Mucosa of rectum (tissue), 2 donors: ENCODE data around the gene ZSCAN22.
"Not testable (repeated sequence)": the region's sequence is repeated elsewhere in the genome, so short reads cannot be mapped to it uniquely, and the experiment has no call there.

Source experiments
- H3K27ac ChIP-seq, 2 donors: one replicate each; pipeline ENCODE4 v1.7.0; 2013; ENCODE audit warnings: inconsistent platforms in 2 of 2, low read depth in 2 of 2, low read length in 2 of 2
- H3K27me3 ChIP-seq, 2 donors: one replicate each; pipeline ENCODE4 v1.7.0; 2013; ENCODE audit warnings: low read length in 2 of 2; ENCODE audit not compliant: control insufficient read depth in 2 of 2, insufficient read depth in 2 of 2
- H3K36me3 ChIP-seq, 2 donors: one replicate each; pipeline ENCODE4 v1.7.0; 2013; ENCODE audit warnings: low read length in 2 of 2; ENCODE audit not compliant: control insufficient read depth in 2 of 2, insufficient read depth in 2 of 2
- H3K4me1 ChIP-seq, 2 donors: one replicate each; pipeline ENCODE4 v1.7.0; 2013; ENCODE audit warnings: low read length in 2 of 2, mild to moderate bottlenecking in 1 of 2; ENCODE audit not compliant: control insufficient read depth in 2 of 2, insufficient read depth in 2 of 2
- H3K4me3 ChIP-seq, 2 donors: one replicate each; pipeline ENCODE4 v1.7.0; 2013; ENCODE audit warnings: low read length in 2 of 2
- H3K9ac ChIP-seq, 2 donors: one replicate each; pipeline ENCODE4 v1.7.0; 2013; ENCODE audit warnings: low read length in 2 of 2, low read depth in 1 of 2, mild to moderate bottlenecking in 1 of 2
- H3K9me3 ChIP-seq, 2 donors: one replicate each; pipeline ENCODE4 v1.7.0; 2013; ENCODE audit warnings: low read length in 2 of 2; ENCODE audit not compliant: control insufficient read depth in 2 of 2
- donor health status: healthy.
- donor health status: Normal muscosa, but diverticular disease.

The ZSCAN22 gene

DNA sequence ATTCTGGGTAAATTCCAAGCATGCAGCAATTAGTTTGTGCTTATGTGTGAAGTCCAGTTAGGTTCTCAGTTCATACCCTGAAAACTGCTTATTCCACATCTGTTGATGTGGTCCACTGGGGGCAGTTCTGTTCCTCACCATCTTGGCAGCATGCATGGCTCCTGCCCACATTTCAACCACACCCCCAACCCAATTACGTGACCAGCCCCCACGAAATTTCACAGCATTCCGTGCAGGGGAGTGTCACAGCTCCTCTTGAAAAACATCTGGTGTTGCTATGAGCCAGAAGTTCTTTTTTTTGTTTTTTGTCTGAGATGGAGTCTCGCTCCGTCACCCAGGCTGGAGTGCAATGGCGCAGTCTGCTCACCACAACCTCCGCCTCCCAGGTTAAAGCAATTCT is 30.7 kb upstream of the ZSCAN22 start:
- Histone ChIP-seq H3K4me1 (no peaks in the 10 kb centered on the region), H3K27me3 (no peaks in the 10 kb centered on the region), H3K4me3 (no peak overlapping the region), H3K9ac (no peak overlapping the region), H3K9me3 (peaks cover 26 to 27% of the 10 kb centered on the region in 2 donors), H3K36me3 (peaks cover 42 to 51% of the 10 kb centered on the region in 2 donors), H3K27ac (no peak overlapping the region)

DNA sequence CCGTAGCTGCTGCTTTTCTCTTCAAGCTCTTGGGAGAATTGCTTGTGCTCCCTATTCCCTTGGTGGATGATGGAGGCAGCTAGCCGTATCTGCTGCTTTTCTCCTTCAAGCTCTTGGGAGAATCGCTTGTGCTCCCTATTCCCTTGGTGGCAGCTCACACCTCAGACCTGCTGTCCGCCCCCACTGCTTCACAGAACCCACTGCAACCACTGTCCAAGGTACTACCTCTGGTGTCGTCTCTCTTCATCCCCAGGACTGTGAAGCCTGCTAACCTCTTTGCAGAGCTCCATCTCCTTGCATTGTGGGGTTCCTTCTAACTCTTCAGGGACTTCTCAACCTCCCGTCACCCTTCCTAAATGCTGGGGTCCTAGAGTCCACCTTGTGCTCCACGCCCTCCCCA is 26.2 kb upstream of the ZSCAN22 start:
- H3K27me3 ChIP-seq = no peaks in the 10 kb centered on the region
- H3K4me3 ChIP-seq = no peak overlapping the region
- peaks cover 7 to 16% of the 10 kb centered on the region in 2 donors for H3K36me3 ChIP-seq
- no peak overlapping the region for H3K27ac ChIP-seq
- H3K9me3 ChIP-seq = peaks cover 2 to 3% of the 10 kb centered on the region in 2 donors
- H3K9ac ChIP-seq = no peak overlapping the region
- peaks cover under 1% of the 10 kb centered on the region in 2 donors for H3K4me1 ChIP-seq

- no peaks in the 10 kb centered on the region for H3K27me3 ChIP-seq
- peaks cover 23 to 27% of the 10 kb centered on the region in 2 donors for H3K36me3 ChIP-seq
- H3K27ac ChIP-seq = no peak overlapping the region
- peaks cover 9 to 15% of the 10 kb centered on the region in 2 donors for H3K4me1 ChIP-seq
- H3K4me3 ChIP-seq = peak overlapping the region in 1 of 2 donors; percentile 93
- no peak overlapping the region for H3K9ac ChIP-seq
- H3K9me3 ChIP-seq = no peaks in the 10 kb centered on the region
Observed at GRCh38 chr19:58304255-58304654, 22.5 kb upstream of the ZSCAN22 start.

DNA sequence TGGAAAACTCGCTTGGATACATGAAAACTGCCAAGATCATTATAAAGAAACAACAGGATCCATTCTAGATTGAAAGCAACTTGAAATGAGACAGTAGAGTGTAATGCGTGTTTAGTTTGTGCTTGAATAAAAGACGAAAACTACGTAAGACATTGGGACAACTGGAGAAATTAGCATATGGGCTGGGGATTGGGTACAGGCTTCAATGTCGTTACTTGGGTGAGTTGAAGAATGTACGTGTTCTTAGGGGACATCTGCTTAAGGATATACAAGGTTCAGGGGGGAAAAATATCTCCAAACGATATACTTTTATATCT is 22.1 kb upstream of the ZSCAN22 start:
- Histone ChIP-seq H3K9me3 (no peaks in the 10 kb centered on the region), H3K4me1 (peaks cover 9 to 15% of the 10 kb centered on the region in 2 donors), H3K9ac (peak overlapping the region; percentile 18 to 91), H3K27ac (peak overlapping the region; percentile 78 to 94), H3K4me3 (peak overlapping the region; percentile 88 to 93), H3K27me3 (no peaks in the 10 kb centered on the region), H3K36me3 (peaks cover 23 to 27% of the 10 kb centered on the region in 2 donors)

GRCh38 chr19:58305065-58305931 is 21.5 kb upstream of the ZSCAN22 start, which contains the start of gene ERVK3-1:
ERVK3-1 (plus strand) TSS chr19:58305377; CDS start chr19:58312169, 6,792 bp downstream.
- Histone ChIP-seq H3K27ac (peak within 1 kb of the TSS; percentile 86 to 94), H3K4me3 (peak within 1 kb of the TSS; percentile 88 to 93), H3K4me1 (peaks cover 9 to 15% of the 10 kb centered on the region in 2 donors), H3K9me3 (no peaks in the 10 kb centered on the region), H3K9ac (peak within 1 kb of the TSS; percentile 89 to 91), H3K36me3 (peaks cover 23 to 27% of the 10 kb centered on the region in 2 donors), H3K27me3 (no peaks in the 10 kb centered on the region)

- H3K36me3 ChIP-seq = peaks cover 17 to 22% of the 10 kb centered on the region in 2 donors
- no peaks in the 10 kb centered on the region for H3K27me3 ChIP-seq
- H3K27ac ChIP-seq = peak overlapping the region in 1 of 2 donors; percentile 94
- peak overlapping the region; percentile 88 to 93 for H3K4me3 ChIP-seq
- no peaks in the 10 kb centered on the region for H3K9me3 ChIP-seq
- peaks cover 9 to 15% of the 10 kb centered on the region in 2 donors for H3K4me1 ChIP-seq
- H3K9ac ChIP-seq = peak overlapping the region; percentile 89 to 91
Observed at GRCh38 chr19:58305932-58306323, 20.9 kb upstream of the ZSCAN22 start.

- Histone ChIP-seq H3K9ac (no peak overlapping the region), H3K4me3 (no peak overlapping the region), H3K9me3 (no peaks in the 10 kb centered on the region), H3K27ac (no peak overlapping the region), H3K4me1 (peaks cover 9 to 15% of the 10 kb centered on the region in 2 donors), H3K36me3 (peaks cover 26 to 32% of the 10 kb centered on the region in 2 donors), H3K27me3 (no peaks in the 10 kb centered on the region)
Observed at GRCh38 chr19:58307736-58308135, 19.1 kb upstream of the ZSCAN22 start.

GRCh38 chr19:58310685-58311084 is 16.1 kb upstream of the ZSCAN22 start:
- H3K36me3 ChIP-seq = peaks cover 49 to 50% of the 10 kb centered on the region in 2 donors
- H3K4me3 ChIP-seq, H3K27me3 ChIP-seq, H3K9me3 ChIP-seq, H3K27ac ChIP-seq, H3K9ac ChIP-seq: not testable (repeated sequence)
- peaks cover 8 to 14% of the 10 kb centered on the region in 2 donors for H3K4me1 ChIP-seq

DNA sequence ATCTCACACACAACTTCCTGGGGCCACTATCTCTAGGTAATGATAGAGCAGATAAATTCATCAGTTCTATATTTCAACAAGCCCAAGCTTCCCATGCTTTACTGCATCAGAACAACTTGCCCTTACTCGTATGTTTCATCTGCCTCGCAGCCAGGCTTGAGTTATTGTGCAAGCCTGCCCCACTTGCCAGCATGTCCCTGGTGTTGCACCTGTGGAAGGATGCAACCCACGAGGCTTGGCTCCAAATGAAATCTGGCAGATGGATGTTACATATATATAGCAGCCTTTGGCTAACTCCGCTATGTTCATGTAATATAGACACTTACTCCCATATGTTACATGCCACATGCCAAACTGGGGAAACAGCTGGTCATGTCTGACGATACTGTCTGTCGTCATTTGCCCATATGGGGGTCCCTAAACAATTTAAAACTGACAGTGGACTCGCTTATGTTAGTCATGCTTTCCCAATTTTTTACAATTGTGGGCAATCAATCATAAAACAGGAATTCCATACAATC is 15.4 kb upstream of the ZSCAN22 start:
- H3K4me1 ChIP-seq = peaks cover under 1 to 7% of the 10 kb centered on the region in 2 donors
- no peak overlapping the region for H3K9ac ChIP-seq
- no peaks in the 10 kb centered on the region for H3K27me3 ChIP-seq
- H3K4me3 ChIP-seq = no peak overlapping the region
- H3K9me3 ChIP-seq = no peaks in the 10 kb centered on the region
- H3K36me3 ChIP-seq = peaks cover 49 to 55% of the 10 kb centered on the region in 2 donors
- H3K27ac ChIP-seq = no peak overlapping the region

- Histone ChIP-seq H3K27me3 (no peaks in the 10 kb centered on the region), H3K27ac (no peak overlapping the region), H3K9ac (no peak overlapping the region), H3K9me3 (no peaks in the 10 kb centered on the region), H3K4me3 (no peak overlapping the region), H3K4me1 (no peaks in the 10 kb centered on the region), H3K36me3 (peaks cover 33 to 44% of the 10 kb centered on the region in 2 donors)
Observed at GRCh38 chr19:58315580-58315979, 11.2 kb upstream of the ZSCAN22 start.
